ENCODE measurements around the gene RBM23.

Gene RBM23

DNA sequence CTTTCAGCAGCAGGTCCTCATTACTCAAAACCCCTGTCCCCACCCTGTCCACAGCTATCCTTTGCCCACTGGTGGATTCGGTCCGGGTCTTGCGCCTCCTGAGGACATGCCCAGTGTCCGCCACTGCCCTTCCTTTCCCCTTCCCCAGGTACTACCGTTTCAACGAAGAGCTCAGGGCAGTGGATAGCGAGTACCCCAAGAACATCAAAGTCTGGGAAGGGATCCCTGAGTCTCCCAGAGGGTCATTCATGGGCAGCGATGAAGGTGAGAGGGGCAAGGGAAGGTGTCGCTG, 73.9 kb downstream of the RBM23 start:
- FAIRE-seq = no peak
- DNase-seq (ENCODE audit: insufficient read length, low spot score) = no peak
- no peak for TF ChIP-seq CTCF (IDR thresholded peaks at IDR 0.05; ENCODE audit: insufficient read depth, missing control alignments)

GRCh38 chr14:22844221-22845102, 74.5 kb downstream of the RBM23 start:
- no peak for TF ChIP-seq CTCF (IDR thresholded peaks at IDR 0.05; ENCODE audit: insufficient read depth, missing control alignments)
- FAIRE-seq (no peak), DNase-seq (ENCODE audit: insufficient read length, low spot score) (no peak)
